ENCODE data around the gene ZNF263. TPM values are rescaled to one million over a fixed set of nuclear protein-coding genes. Genes with fewer than 3 reads are reported as not detected.
"Not testable (repeated sequence)": the region's sequence is repeated elsewhere in the genome, so short reads cannot be mapped to it uniquely, and the experiment has no call there.

ZNF263 gene
- total RNA-seq, 1 donor: 30.6 TPM

DNA sequence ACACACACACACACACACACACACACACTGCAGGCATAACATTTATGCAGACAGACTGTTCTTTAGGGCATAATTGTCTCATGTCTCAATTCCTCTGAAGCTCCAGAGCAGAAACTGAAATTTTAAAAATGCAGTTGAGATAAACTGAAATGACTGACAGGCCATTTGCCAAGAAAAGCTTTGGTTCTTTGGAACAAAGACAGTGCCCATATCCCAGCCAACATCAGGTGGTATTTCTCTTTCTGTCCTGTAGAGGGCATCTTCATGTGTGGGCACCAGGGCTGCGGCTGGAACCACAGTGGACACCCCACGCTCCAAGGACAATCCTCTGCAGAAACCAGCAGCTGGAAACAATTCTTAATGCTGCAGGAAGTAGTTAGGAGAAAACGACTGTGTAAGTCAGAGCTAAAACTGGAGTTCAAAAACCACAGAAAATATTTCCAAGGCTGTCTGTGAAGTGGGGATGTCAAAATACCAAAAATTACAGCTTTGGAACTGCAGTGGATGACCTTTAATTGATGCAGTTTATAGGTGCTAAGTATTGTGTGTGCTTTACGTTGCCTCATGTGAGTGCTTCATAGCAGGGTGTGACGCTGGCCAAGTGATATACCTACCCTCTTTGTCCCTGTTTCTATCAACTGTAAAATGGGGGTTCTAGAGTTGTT, 16.3 kb upstream of the ZNF263 start:
- DNase-seq (ENCODE audit: low read depth): peak; percentile 76
- TF ChIP-seq, protein P1, sequence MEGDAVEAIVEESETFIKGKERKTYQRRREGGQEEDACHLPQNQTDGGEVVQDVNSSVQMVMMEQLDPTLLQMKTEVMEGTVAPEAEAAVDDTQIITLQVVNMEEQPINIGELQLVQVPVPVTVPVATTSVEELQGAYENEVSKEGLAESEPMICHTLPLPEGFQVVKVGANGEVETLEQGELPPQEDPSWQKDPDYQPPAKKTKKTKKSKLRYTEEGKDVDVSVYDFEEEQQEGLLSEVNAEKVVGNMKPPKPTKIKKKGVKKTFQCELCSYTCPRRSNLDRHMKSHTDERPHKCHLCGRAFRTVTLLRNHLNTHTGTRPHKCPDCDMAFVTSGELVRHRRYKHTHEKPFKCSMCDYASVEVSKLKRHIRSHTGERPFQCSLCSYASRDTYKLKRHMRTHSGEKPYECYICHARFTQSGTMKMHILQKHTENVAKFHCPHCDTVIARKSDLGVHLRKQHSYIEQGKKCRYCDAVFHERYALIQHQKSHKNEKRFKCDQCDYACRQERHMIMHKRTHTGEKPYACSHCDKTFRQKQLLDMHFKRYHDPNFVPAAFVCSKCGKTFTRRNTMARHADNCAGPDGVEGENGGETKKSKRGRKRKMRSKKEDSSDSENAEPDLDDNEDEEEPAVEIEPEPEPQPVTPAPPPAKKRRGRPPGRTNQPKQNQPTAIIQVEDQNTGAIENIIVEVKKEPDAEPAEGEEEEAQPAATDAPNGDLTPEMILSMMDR (IDR thresholded peaks at IDR 0.05; ENCODE audit: insufficient read depth, low read length): peak; percentile 66
- H3K4me3 ChIP-seq (ENCODE audit: low read depth, low read length): no peak overlapping the region

DNA sequence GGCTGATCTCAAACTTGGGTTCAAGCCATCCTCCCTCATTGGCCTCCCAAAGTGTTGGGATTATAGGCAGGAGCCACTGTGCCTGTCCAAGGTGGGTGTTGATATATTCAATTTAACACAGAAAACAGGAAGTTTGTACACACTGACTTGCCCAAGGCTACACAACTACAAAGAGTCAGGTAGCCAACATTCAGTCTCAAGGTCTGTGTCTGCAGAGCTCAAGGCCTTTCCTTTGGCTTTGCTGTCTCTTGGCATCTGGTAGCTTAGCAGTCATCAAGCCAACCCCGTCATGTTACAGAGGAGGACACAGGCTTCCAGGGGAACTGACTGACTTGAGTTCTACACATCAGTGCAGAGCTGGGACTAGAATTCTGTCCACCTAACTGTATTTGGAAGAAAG, 15.0 kb upstream of the ZNF263 start:
- TF ChIP-seq, protein P1 (IDR thresholded peaks at IDR 0.05; ENCODE audit: insufficient read depth, low read length): no peak
- no peak overlapping the region for H3K4me3 ChIP-seq (ENCODE audit: low read depth, low read length)
- no peak for DNase-seq (ENCODE audit: low read depth)

GRCh38 chr16:3270718-3271117, 12.6 kb upstream of the ZNF263 start:
- not testable (repeated sequence) for H3K4me3 ChIP-seq (ENCODE audit: low read depth, low read length); DNase-seq (ENCODE audit: low read depth)

DNA sequence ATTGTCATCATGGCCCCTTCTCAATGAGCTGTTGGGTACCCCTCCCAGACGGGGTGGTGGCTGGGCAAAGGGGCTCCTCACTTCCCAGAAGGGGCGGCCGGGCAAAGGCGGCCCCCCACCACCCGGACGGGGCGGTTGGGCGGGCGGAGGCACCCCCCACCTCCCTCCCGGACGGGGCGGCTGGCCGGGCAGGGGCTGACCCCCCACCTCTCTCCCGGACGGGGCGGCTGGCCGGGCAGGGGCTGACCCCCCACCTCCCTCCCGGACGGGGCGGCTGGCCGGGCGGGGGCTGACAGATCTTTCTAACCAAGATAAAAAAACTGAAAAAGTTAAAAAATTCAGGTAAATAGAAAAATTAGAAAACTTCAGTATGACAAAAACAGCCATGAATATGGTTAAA, 12.0 kb upstream of the ZNF263 start:
- DNase-seq (ENCODE audit: low read depth); H3K4me3 ChIP-seq (ENCODE audit: low read depth, low read length): not testable (repeated sequence)

DNA sequence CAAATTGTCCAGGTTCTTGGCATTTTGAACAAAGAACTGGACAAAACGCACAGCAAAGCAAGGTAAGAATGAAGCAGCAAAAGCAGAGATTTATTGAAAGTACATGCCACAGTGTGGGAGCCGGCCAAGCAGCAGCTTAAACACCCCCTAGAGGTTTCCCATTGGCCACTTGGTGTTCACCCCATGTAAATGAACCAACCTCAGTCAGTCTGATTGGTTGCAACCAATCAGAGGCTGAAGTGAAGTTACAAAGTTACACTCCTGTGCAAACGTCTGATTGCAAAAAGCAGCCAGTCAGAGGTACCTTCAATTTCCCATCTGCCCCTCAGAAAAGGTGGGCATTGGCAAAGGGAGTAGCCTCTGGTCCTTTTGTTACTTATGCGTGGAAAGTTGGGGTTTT, 8.8 kb upstream of the ZNF263 start:
- no peak for DNase-seq (ENCODE audit: low read depth)
- no peak overlapping the region for H3K4me3 ChIP-seq (ENCODE audit: low read depth, low read length)
- TF ChIP-seq, protein P1 (IDR thresholded peaks at IDR 0.05; ENCODE audit: insufficient read depth, low read length): no peak

GRCh38 chr16:3274947-3275346, 8.3 kb upstream of the ZNF263 start:
- TF ChIP-seq, protein P1 (IDR thresholded peaks at IDR 0.05; ENCODE audit: insufficient read depth, low read length): no peak
- no peak for DNase-seq (ENCODE audit: low read depth)
- no peak overlapping the region for H3K4me3 ChIP-seq (ENCODE audit: low read depth, low read length)

DNA sequence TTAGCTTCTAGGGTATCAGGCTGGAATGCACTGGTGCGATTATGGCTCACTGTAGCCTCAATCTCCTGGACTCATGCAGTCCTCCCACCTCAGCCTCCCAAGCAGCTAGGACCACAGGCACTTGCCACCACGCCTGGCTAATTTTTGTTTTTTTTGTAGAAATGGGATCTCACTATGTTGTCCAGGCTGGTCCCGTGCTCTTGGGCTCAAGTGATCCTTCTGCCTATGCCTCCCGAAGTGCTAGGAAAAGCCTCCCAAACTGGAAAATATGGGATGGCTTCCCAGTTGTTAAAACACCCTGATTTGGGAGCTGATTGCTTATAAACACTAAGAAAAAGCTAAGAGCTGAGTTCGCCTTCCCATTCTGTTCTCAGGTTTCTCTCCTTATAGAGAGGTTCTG, 6.6 kb upstream of the ZNF263 start:
- TF ChIP-seq, protein P1 (IDR thresholded peaks at IDR 0.05; ENCODE audit: insufficient read depth, low read length): no peak
- H3K4me3 ChIP-seq (ENCODE audit: low read depth, low read length): no peak overlapping the region
- no peak for DNase-seq (ENCODE audit: low read depth)

DNA sequence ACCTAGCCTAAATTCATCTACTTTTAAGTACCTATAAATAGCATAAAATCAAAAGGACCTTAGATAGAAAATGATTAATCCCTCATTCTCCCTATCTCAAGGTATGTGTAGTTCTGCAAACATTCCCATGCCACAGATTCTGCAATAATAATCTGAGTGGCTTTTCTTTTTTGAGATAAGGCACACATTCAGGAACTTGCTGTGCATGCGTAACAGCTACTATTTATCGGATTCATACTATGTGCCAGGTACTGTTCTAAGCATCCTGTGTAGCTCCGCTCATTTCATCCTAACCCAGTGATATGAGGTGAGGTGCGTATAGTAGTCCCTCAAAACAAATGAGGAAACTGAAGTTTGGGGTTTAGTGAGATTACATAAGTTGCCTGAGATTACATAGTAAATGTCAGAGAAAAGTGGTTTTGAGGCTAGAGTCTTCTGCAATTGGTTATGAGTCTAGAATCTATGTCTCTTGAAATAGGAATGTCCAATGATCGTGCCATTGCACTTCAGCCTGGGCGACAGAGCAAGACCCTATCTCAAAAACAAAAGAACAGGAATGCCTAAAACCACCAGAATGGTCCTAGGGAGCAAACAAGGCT, 2.0 kb upstream of the ZNF263 start:
- no peak for DNase-seq (ENCODE audit: low read depth)
- no peak overlapping the region for H3K4me3 ChIP-seq (ENCODE audit: low read depth, low read length)
- TF ChIP-seq, protein P1 (IDR thresholded peaks at IDR 0.05; ENCODE audit: insufficient read depth, low read length): no peak
